Gastroesophageal sphincter (tissue), 3 donors: ENCODE data around the gene IL3.

ENCODE experiments used
- POLR2A ChIP-seq, 2 donors: fragments of 450-650 bp; IDR thresholded peaks; one replicate each; pipeline ENCODE4 v1.6.1; 2017; ENCODE audit warnings: antibody characterized with exemption in 2 of 2, mild to moderate bottlenecking in 2 of 2, moderate library complexity in 1 of 2
- TF ChIP-seq, protein P1 (sequence below), 4 experiments: fragments of 200-600 bp in 2 of 4; fragments of 450-650 bp in 2 of 4; sonication (generic) in 1 of 4; IDR thresholded peaks; one replicate each; pipeline ENCODE4 v1.5.1; 2017 to 2019; ENCODE audit warnings: antibody characterized with exemption in 4 of 4, mild to moderate bottlenecking in 2 of 4, moderate library complexity in 2 of 4

DNA sequence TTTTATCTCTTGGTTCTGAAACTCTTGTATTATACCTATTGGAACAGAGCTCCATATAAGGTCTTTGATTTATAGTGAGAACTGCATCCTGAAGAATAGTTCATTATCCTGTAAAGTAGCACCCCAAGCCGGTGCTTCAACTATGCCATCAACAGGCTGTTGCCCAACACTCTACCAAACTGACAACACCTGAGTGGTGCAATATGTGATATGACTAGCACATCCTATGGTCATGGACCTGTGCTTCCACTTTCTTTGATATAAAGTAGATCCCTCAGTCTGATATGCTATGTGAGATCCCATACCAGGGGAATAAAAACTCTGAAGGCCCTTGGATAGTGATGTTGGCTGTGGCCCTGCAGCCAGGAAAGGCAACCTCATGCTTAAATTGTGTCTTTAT lies 28.9 kb downstream of the IL3 start:
- TF ChIP-seq, protein P1, sequence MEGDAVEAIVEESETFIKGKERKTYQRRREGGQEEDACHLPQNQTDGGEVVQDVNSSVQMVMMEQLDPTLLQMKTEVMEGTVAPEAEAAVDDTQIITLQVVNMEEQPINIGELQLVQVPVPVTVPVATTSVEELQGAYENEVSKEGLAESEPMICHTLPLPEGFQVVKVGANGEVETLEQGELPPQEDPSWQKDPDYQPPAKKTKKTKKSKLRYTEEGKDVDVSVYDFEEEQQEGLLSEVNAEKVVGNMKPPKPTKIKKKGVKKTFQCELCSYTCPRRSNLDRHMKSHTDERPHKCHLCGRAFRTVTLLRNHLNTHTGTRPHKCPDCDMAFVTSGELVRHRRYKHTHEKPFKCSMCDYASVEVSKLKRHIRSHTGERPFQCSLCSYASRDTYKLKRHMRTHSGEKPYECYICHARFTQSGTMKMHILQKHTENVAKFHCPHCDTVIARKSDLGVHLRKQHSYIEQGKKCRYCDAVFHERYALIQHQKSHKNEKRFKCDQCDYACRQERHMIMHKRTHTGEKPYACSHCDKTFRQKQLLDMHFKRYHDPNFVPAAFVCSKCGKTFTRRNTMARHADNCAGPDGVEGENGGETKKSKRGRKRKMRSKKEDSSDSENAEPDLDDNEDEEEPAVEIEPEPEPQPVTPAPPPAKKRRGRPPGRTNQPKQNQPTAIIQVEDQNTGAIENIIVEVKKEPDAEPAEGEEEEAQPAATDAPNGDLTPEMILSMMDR (IDR thresholded peaks at IDR 0.05), result no peak
- TF ChIP-seq POLR2A (IDR thresholded peaks at IDR 0.05), result no peak
